ENCODE results near the gene ITGAD.

The ITGAD gene

GRCh38 chr16:31458844-31459686 lies 65.9 kb downstream of the ITGAD start, which contains the start of gene ARMC5:
Gene ARMC5, plus strand, starts transcription at chr16:31459501. Its CDS starts 24 bp downstream, at chr16:31459525.
- H3K27ac ChIP-seq (ENCODE audit: low read depth, low read length, poor library complexity, severe bottlenecking), result peak within 1 kb of the TSS; percentile 87
- H3K79me2 ChIP-seq (ENCODE audit: insufficient read depth, low read length), result no peaks in the 10 kb centered on the region
- H4K20me1 ChIP-seq (ENCODE audit: insufficient read depth, low read length), result no peaks in the 10 kb centered on the region
- H3K9me3 ChIP-seq (ENCODE audit: low read length), result no peaks in the 10 kb centered on the region
- peak within 1 kb of the TSS; percentile 79 for H3K9ac ChIP-seq (ENCODE audit: low read length)
- H3K4me2 ChIP-seq (ENCODE audit: low read length), result peak within 1 kb of the TSS; percentile 78
- no peaks in the 10 kb centered on the region for H3F3A ChIP-seq (ENCODE audit: insufficient read depth, low read length)
- TF ChIP-seq CTCF (IDR thresholded peaks at IDR 0.05; ENCODE audit: low read length), result peak; percentile 69
- no peak for TF ChIP-seq EZH2 (IDR thresholded peaks at IDR 0.05; ENCODE audit: borderline replicate concordance, low read length)
- peak within 1 kb of the TSS; percentile 77 for H3K4me3 ChIP-seq (ENCODE audit: low read depth, low read length, poor library complexity, severe bottlenecking)
- peaks cover 23% of the 10 kb centered on the region for H3K4me1 ChIP-seq (ENCODE audit: insufficient read depth, low read length, severe bottlenecking)
- H2AFZ ChIP-seq (ENCODE audit: low read length), result no peak within 1 kb of the TSS
- H3K27me3 ChIP-seq (ENCODE audit: insufficient read depth, low read length), result no peaks in the 10 kb centered on the region
- no peaks in the 10 kb centered on the region for H3K9me2 ChIP-seq (ENCODE audit: low read depth, low read length)
- H3K36me3 ChIP-seq (ENCODE audit: insufficient read depth, low read length), result peaks cover 8% of the 10 kb centered on the region; the same call in 1 of the 2 replicates

GRCh38 chr16:31459687-31460581 lies 66.8 kb downstream of the ITGAD start:
- H4K20me1 ChIP-seq (ENCODE audit: insufficient read depth, low read length), result no peaks in the 10 kb centered on the region
- H3K27ac ChIP-seq (ENCODE audit: low read depth, low read length, poor library complexity, severe bottlenecking), result peak overlapping the region; percentile 87
- H3K36me3 ChIP-seq (ENCODE audit: insufficient read depth, low read length), result peaks cover 8% of the 10 kb centered on the region; the same call in 1 of the 2 replicates
- H3K4me1 ChIP-seq (ENCODE audit: insufficient read depth, low read length, severe bottlenecking), result peaks cover 23% of the 10 kb centered on the region
- H3F3A ChIP-seq (ENCODE audit: insufficient read depth, low read length), result no peaks in the 10 kb centered on the region
- H3K4me3 ChIP-seq (ENCODE audit: low read depth, low read length, poor library complexity, severe bottlenecking), result peak overlapping the region; percentile 77
- no peaks in the 10 kb centered on the region for H3K9me2 ChIP-seq (ENCODE audit: low read depth, low read length)
- peak overlapping the region; percentile 79 for H3K9ac ChIP-seq (ENCODE audit: low read length)
- H3K9me3 ChIP-seq (ENCODE audit: low read length), result no peaks in the 10 kb centered on the region
- H3K4me2 ChIP-seq (ENCODE audit: low read length), result peak overlapping the region; percentile 78
- H3K27me3 ChIP-seq (ENCODE audit: insufficient read depth, low read length), result no peaks in the 10 kb centered on the region
- TF ChIP-seq CTCF (IDR thresholded peaks at IDR 0.05; ENCODE audit: low read length) (no peak), EZH2 (IDR thresholded peaks at IDR 0.05; ENCODE audit: borderline replicate concordance, low read length) (no peak)
- no peaks in the 10 kb centered on the region for H3K79me2 ChIP-seq (ENCODE audit: insufficient read depth, low read length)
- H2AFZ ChIP-seq (ENCODE audit: low read length), result no peak overlapping the region

GRCh38 chr16:31460582-31461002 lies 67.5 kb downstream of the ITGAD start:
- no peak overlapping the region for H3K9ac ChIP-seq (ENCODE audit: low read length)
- H3K79me2 ChIP-seq (ENCODE audit: insufficient read depth, low read length), result no peaks in the 10 kb centered on the region
- H3K4me1 ChIP-seq (ENCODE audit: insufficient read depth, low read length, severe bottlenecking), result peaks cover 23% of the 10 kb centered on the region
- H3K27ac ChIP-seq (ENCODE audit: low read depth, low read length, poor library complexity, severe bottlenecking), result no peak overlapping the region
- H3K36me3 ChIP-seq (ENCODE audit: insufficient read depth, low read length), result peaks cover 8% of the 10 kb centered on the region; the same call in 1 of the 2 replicates
- H2AFZ ChIP-seq (ENCODE audit: low read length), result no peak overlapping the region
- H3K9me2 ChIP-seq (ENCODE audit: low read depth, low read length), result no peaks in the 10 kb centered on the region
- peak overlapping the region; percentile 77 for H3K4me3 ChIP-seq (ENCODE audit: low read depth, low read length, poor library complexity, severe bottlenecking)
- TF ChIP-seq EZH2 (IDR thresholded peaks at IDR 0.05; ENCODE audit: borderline replicate concordance, low read length) (no peak), CTCF (IDR thresholded peaks at IDR 0.05; ENCODE audit: low read length) (peak; percentile 60)
- no peaks in the 10 kb centered on the region for H4K20me1 ChIP-seq (ENCODE audit: insufficient read depth, low read length)
- H3K27me3 ChIP-seq (ENCODE audit: insufficient read depth, low read length), result no peaks in the 10 kb centered on the region
- no peaks in the 10 kb centered on the region for H3K9me3 ChIP-seq (ENCODE audit: low read length)
- no peaks in the 10 kb centered on the region for H3F3A ChIP-seq (ENCODE audit: insufficient read depth, low read length)
- peak overlapping the region; percentile 78; the same call in 1 of the 2 replicates for H3K4me2 ChIP-seq (ENCODE audit: low read length)

Measured in OCI-LY1 (cell line).